ENCODE results near the gene LOX.

The LOX gene

GRCh38 chr5:122050959-122051358, 27.1 kb downstream of the LOX start:
- DNase-seq = no peak

GRCh38 chr5:122040636-122041302, 37.3 kb downstream of the LOX start:
- DNase-seq = no peak

GRCh38 chr5:122036326-122036725, 41.7 kb downstream of the LOX start:
- DNase-seq = no peak

- no peak for DNase-seq
Measured at GRCh38 chr5:122035913-122036312, 42.1 kb downstream of the LOX start.

GRCh38 chr5:122031836-122032235, 46.2 kb downstream of the LOX start:
- DNase-seq = no peak

GRCh38 chr5:122030251-122030650, 47.8 kb downstream of the LOX start:
- DNase-seq = no peak

- no peak for DNase-seq
Measured at GRCh38 chr5:122029818-122030217, 48.2 kb downstream of the LOX start.

GRCh38 chr5:122022966-122023365, 55.1 kb downstream of the LOX start:
- no peak for DNase-seq

- DNase-seq = no peak
Measured at GRCh38 chr5:122019919-122020590, 58.0 kb downstream of the LOX start.

- no peak for DNase-seq
Measured at GRCh38 chr5:122015471-122015870, 62.6 kb downstream of the LOX start.

- DNase-seq = no peak
Measured at GRCh38 chr5:122014236-122014935, 63.7 kb downstream of the LOX start.

Measured in activated CD8-positive, alpha-beta memory T cell treated with anti-CD3 and anti-CD28 coated beads, Interleukin-2, amount 50 U/mL, for 4 hours (primary cell).